HAP-1 (cell line): ENCODE measurements around the gene GRN.
"Not testable (repeated sequence)": the region's sequence is repeated elsewhere in the genome, so short reads cannot be mapped to it uniquely, and the experiment has no call there.

ENCODE experiments used
- DNase-seq, 2 experiments: peaks; one replicate each; pipeline ENCODE4 v3.0.0-alpha.2; 2016 to 2020; ENCODE audit warnings: low spot score in 2 of 2
- H3K27me3 ChIP-seq: fragments of 250-450 bp; sonication (Bioruptor Pico); 2 replicates; pipeline ENCODE4 v1.5.1; 2020; ENCODE audit warnings: low read depth, mild to moderate bottlenecking, moderate library complexity
- H3K36me3 ChIP-seq: fragments of 250-450 bp; sonication (Bioruptor Pico); replicated peaks from 2 replicates; pipeline ENCODE4 v1.5.1; 2020; ENCODE audit warnings: mild to moderate bottlenecking
- H3K4me1 ChIP-seq: fragments of 250-450 bp; sonication (Bioruptor Pico); 2 replicates; pipeline ENCODE4 v1.5.1; 2020; ENCODE audit warnings: mild to moderate bottlenecking
- H3K4me3 ChIP-seq: fragments of 250-450 bp; sonication (Bioruptor Pico); 2 replicates; pipeline ENCODE4 v1.5.1; 2020; ENCODE audit warnings: mild to moderate bottlenecking, moderate library complexity
- H3K9me3 ChIP-seq: fragments of 250-450 bp; sonication (Bioruptor Pico); 2 replicates; pipeline ENCODE4 v1.5.1; 2020; ENCODE audit warnings: mild to moderate bottlenecking, moderate library complexity
- in situ Hi-C: fragments of 300-500 bp; cut with MboI; formaldehyde crosslinking; loops from 3 replicates; pipeline ENCODE4 v1.14.3; 2020; ENCODE audit warnings: low sequenced_read_pairs, inconsistent platforms, mixed read lengths

The GRN gene

GRCh38 chr17:44326861-44327444 is 18.1 kb upstream of the GRN start:
- peak; percentile 95 to 96 for DNase-seq
- in situ Hi-C loops: loop anchor here (5.0 kb wide), 1 partner anchor 115 kb away; no protein-coding TSS in a partner anchor
- Histone ChIP-seq H3K27me3 (no peaks in the 10 kb centered on the region), H3K4me3 (peak overlapping the region; percentile 13), H3K4me1 (peaks cover 13% of the 10 kb centered on the region), H3K9me3 (no peaks in the 10 kb centered on the region; the same call in 1 of the 2 replicates), H3K36me3 (peaks cover 13% of the 10 kb centered on the region)

GRCh38 chr17:44327715-44328449 is 17.2 kb upstream of the GRN start:
- no peak for DNase-seq
- in situ Hi-C loops: loop anchor here (5.0 kb wide), 1 partner anchor 116 kb away; no protein-coding TSS in a partner anchor
- Histone ChIP-seq H3K4me1 (peaks cover 13% of the 10 kb centered on the region), H3K9me3 (no peaks in the 10 kb centered on the region; the same call in 1 of the 2 replicates), H3K4me3 (no peak overlapping the region), H3K27me3 (no peaks in the 10 kb centered on the region), H3K36me3 (0 out of 2 replicates have a peak, but pooled peaks cover 5% of the 10 kb centered on the region)

DNA sequence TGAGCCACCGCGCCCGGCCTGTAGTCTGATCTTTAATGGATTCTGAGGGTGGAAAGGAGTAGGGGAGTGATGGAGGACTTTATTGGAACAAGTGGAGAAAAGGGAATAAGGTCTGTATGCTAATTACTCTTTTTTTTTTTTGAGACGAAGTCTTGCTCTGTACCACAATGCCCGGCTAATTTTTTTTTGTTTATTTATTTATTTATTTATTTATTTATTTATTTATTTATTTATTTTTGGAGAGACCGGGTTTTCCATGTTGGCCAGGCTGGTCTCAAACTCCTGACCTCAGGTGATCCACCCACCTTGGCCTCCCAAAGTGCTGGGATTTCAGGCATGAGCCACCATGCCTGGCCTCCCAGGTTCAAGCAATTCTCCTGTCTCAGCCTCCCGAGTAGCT is 15.6 kb upstream of the GRN start:
- peaks cover 11% of the 10 kb centered on the region for H3K4me1 ChIP-seq
- in situ Hi-C loops: loop anchor here (5.0 kb wide), 1 partner anchor 117 kb away; no protein-coding TSS in a partner anchor
- not testable (repeated sequence) for DNase-seq

DNA sequence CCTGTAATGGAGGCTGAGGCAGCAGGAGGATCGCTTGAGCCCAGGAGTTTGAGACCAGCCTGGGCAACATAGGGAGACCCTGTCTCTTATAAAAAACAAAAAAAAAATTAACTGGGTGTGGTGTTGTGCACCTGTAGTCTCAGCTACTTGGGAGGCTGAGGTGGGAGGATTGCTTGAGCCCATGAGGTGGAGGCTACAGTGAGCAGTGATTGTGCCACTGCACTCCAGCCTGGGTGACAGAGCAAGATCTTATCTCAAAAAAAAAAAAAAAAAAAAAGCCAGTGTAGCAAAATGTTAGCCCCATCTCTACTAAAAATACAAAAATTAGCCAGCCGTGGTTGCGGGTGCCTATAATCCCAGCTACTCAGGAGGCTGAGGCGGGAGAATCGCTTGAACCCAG is 14.8 kb upstream of the GRN start:
- H3K27me3 ChIP-seq, H3K9me3 ChIP-seq, H3K36me3 ChIP-seq, DNase-seq, H3K4me3 ChIP-seq, in situ Hi-C loops: not testable (repeated sequence)
- H3K4me1 ChIP-seq: peaks cover 11% of the 10 kb centered on the region

More for the DNA sequence above, 15.6 kb upstream of the GRN start:
- not testable (repeated sequence) for H3K36me3 ChIP-seq, H3K27me3 ChIP-seq, H3K4me3 ChIP-seq, H3K9me3 ChIP-seq

- no peak overlapping the region for H3K4me3 ChIP-seq
- no peaks in the 10 kb centered on the region for H3K36me3 ChIP-seq
- DNase-seq: peak; percentile 74 to 87
- in situ Hi-C loops: no loop called here
- H3K4me1 ChIP-seq: peaks cover 4% of the 10 kb centered on the region
- H3K27me3 ChIP-seq: no peaks in the 10 kb centered on the region
- no peaks in the 10 kb centered on the region; the same call in 1 of the 2 replicates for H3K9me3 ChIP-seq
Measured at GRCh38 chr17:44331249-44331760, 13.8 kb upstream of the GRN start.

GRCh38 chr17:44333371-44333770 is 11.7 kb upstream of the GRN start:
- in situ Hi-C loops: no loop called here
- Histone ChIP-seq H3K4me1 (no peaks in the 10 kb centered on the region; the same call in 1 of the 2 replicates), H3K27me3 (no peaks in the 10 kb centered on the region), H3K9me3 (no peaks in the 10 kb centered on the region), H3K36me3 (no peaks in the 10 kb centered on the region), H3K4me3 (no peak overlapping the region)
- DNase-seq: no peak

GRCh38 chr17:44334315-44334714 is 10.8 kb upstream of the GRN start:
- in situ Hi-C loops: no loop called here
- H3K4me1 ChIP-seq: no peaks in the 10 kb centered on the region; the same call in 1 of the 2 replicates

GRCh38 chr17:44334727-44335126 is 10.4 kb upstream of the GRN start:
- Histone ChIP-seq H3K4me1 (no peaks in the 10 kb centered on the region; the same call in 1 of the 2 replicates), H3K27me3 (no peaks in the 10 kb centered on the region), H3K4me3 (no peak overlapping the region), H3K36me3 (no peaks in the 10 kb centered on the region), H3K9me3 (no peaks in the 10 kb centered on the region)
- no peak for DNase-seq
- in situ Hi-C loops: no loop called here

More at GRCh38 chr17:44334315-44334714, 10.8 kb upstream of the GRN start:
- H3K27me3 ChIP-seq: no peaks in the 10 kb centered on the region
- H3K4me3 ChIP-seq: no peak overlapping the region
- no peaks in the 10 kb centered on the region for H3K36me3 ChIP-seq
- DNase-seq: no peak
- no peaks in the 10 kb centered on the region for H3K9me3 ChIP-seq

DNA sequence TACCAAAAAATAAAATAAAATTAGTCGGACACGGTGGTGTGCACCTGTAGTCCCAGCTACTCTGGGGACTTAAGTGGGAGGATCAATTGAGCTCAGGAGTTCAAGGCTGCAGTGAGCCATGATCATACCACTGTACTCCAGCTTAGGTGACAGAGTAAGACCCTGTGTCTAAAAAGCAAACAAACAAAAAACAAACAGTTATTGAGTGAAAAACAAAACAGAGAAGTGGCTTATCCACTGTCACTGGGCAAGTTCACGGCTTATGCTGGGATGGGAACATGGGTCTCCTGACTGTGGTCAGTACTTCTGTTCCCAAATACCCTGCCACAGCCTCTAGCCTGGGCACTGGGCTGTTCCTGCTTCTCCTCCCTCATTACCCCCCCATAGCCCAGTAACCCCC is 9.5 kb upstream of the GRN start:
- no peak for DNase-seq
- in situ Hi-C loops: no loop called here
- Histone ChIP-seq H3K4me3 (no peak overlapping the region), H3K36me3 (no peaks in the 10 kb centered on the region), H3K9me3 (no peaks in the 10 kb centered on the region), H3K4me1 (no peaks in the 10 kb centered on the region; the same call in 1 of the 2 replicates), H3K27me3 (no peaks in the 10 kb centered on the region)

- in situ Hi-C loops: no loop called here
- Histone ChIP-seq H3K4me1 (no peaks in the 10 kb centered on the region; the same call in 1 of the 2 replicates), H3K4me3 (no peak overlapping the region), H3K27me3 (no peaks in the 10 kb centered on the region), H3K9me3 (no peaks in the 10 kb centered on the region), H3K36me3 (no peaks in the 10 kb centered on the region)
- no peak for DNase-seq
Measured at GRCh38 chr17:44335968-44336367, 9.1 kb upstream of the GRN start.

GRCh38 chr17:44338702-44339101 is 6.4 kb upstream of the GRN start:
- DNase-seq: no peak
- Histone ChIP-seq H3K9me3 (no peaks in the 10 kb centered on the region), H3K4me1 (no peaks in the 10 kb centered on the region), H3K36me3 (no peaks in the 10 kb centered on the region), H3K4me3 (no peak overlapping the region), H3K27me3 (no peaks in the 10 kb centered on the region)
- in situ Hi-C loops: no loop called here

- H3K27me3 ChIP-seq, H3K4me1 ChIP-seq, DNase-seq, in situ Hi-C loops, H3K9me3 ChIP-seq, H3K4me3 ChIP-seq, H3K36me3 ChIP-seq: not testable (repeated sequence)
Measured at GRCh38 chr17:44340553-44340952, 4.5 kb upstream of the GRN start.

- no peaks in the 10 kb centered on the region for H3K9me3 ChIP-seq
- in situ Hi-C loops: no loop called here
- DNase-seq: no peak
- peaks cover 4% of the 10 kb centered on the region for H3K4me1 ChIP-seq
- no peaks in the 10 kb centered on the region for H3K36me3 ChIP-seq
- H3K4me3 ChIP-seq: no peak overlapping the region
- H3K27me3 ChIP-seq: no peaks in the 10 kb centered on the region
Measured at GRCh38 chr17:44343510-44344209, 1.4 kb upstream of the GRN start.
